ENCODE measurements around the gene PROC.

GRCh38 chr2:127471286-127471988 is 53.2 kb downstream of the PROC start:
- TF ChIP-seq CTCF (IDR thresholded peaks at IDR 0.05) (no peak), POLR2AphosphoS5 (IDR thresholded peaks at IDR 0.05; ENCODE audit: insufficient read depth in 1 of 2, low read depth in 1 of 2) (no peak)

Measured in vagina (tissue), 2 donors.